GM18517 (cell line): ENCODE measurements around the gene KRT7.

ENCODE experiments used
- ATAC-seq: cut with Tn5 transposase; IDR thresholded peaks from one replicate; pipeline ENCODE4 v1.9.1; 2021; ENCODE audit warnings: mild to moderate bottlenecking, moderate library complexity; ENCODE audit not compliant: unreplicated experiment

Gene KRT7

GRCh38 chr12:52199294-52199919, 33.6 kb upstream of the KRT7 start:
- no peak for ATAC-seq

DNA sequence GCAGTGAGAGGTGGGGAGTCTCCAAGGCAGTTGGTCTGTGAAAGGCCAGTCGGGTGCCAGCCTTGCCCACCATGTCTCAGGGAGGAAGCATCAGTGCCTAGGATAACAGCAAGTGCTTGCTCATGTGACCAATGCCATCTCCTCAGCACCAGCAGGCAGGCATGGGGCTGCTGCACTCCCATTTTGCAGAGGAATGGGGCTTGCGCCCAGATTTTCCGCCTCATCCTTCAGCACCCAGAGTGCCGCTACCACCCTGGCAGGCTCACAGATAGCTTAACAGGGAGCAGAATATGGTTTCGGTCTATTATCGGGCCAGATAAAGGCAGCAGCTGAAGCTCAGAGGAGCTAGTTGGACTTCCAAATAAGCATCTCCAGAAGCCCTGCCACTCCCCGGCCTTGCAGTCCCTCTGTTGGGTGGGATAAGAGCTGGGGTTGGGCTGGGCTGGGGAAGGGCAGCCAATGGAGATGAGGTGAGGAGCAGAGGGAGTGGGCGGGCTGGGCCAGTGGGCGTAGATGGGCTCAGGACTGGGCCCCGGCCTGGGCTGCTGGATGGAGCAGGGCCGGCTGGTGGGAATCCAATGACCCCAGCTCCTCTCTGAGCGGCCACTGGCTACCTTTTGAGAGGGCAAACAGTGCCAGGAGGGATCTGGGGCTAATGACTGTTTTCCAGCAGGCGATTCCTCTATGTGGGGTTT, 32.8 kb upstream of the KRT7 start:
- ATAC-seq: no peak

- no peak for ATAC-seq
Measured at GRCh38 chr12:52200781-52201450, 32.1 kb upstream of the KRT7 start.

GRCh38 chr12:52201451-52201839, 31.6 kb upstream of the KRT7 start:
- ATAC-seq: no peak

DNA sequence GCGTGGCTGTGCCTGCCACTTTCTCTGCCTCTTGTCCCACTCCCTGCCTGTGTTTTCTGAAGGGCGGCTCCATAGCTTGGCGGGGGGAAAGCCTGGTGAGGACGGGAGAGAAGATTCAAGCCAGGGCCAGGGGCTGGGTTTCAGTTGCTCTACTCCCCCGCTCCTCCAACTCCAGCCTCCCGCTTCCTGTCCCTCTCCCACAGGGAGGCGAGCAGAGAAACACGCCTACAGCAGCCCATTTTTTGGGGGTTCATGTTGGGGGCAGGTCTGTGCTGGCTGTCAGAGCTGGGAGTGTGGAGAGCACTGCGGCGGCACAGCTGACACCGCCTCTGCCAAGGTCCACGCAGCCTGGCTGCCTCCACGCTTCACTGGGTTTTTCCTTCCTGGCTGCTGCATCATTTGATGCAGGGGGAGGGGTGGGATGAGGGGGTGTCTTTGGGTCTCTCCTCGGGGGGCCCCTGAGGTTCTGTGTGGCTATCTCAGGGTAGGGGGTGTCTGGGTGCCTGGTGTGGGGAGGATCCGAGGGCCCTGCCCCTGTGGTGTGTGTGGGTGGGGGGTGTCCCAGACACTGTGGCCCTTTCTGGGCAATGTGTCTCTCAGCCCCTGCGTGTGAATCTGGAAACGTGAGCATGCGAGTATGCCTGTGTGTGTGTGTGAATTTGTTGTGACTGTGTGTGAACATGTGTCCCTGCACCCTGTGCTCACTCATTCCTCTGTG, 30.5 kb upstream of the KRT7 start:
- ATAC-seq: no peak

- no peak for ATAC-seq
Measured at GRCh38 chr12:52203079-52203921, 29.7 kb upstream of the KRT7 start.

DNA sequence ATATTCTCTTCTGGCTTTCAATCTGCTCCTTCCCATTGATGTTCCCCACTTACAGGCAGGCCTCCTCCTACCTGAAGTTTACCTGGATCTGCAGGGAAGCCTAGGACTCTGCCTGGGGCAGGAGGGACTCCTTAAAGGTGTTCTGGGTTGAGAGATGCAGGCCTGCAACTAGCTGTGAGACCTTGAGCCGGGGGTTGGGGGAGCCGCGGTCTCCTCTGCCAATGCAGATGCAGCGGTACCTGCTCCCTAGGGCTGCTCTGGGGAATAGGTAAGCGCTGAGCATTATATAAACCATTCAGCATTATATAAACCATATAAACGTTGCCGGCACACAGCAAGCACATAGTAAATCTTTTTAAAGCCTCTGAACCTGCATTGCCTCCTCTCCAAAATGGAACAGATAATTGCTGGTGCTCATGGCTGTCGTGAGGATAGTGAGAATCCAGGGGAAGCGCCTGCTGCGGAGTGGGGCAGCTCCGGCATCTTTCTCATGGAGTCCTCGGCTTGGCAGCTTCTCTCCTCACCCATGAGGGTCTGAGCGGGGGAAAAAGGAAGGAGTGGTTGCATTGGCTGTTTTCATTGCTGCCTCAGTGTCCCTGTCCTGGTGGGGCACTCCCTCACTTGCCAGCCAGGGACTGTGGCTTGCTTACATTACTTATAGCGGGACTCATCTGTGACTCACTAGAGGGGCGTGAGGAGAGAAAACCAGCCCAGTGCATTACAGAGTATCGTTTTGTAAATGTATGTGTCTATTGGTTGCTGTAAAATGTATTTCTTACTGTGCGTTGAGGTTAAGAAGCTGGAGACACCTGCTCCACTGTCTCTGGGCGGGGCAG, 28.7 kb upstream of the KRT7 start:
- no peak for ATAC-seq

DNA sequence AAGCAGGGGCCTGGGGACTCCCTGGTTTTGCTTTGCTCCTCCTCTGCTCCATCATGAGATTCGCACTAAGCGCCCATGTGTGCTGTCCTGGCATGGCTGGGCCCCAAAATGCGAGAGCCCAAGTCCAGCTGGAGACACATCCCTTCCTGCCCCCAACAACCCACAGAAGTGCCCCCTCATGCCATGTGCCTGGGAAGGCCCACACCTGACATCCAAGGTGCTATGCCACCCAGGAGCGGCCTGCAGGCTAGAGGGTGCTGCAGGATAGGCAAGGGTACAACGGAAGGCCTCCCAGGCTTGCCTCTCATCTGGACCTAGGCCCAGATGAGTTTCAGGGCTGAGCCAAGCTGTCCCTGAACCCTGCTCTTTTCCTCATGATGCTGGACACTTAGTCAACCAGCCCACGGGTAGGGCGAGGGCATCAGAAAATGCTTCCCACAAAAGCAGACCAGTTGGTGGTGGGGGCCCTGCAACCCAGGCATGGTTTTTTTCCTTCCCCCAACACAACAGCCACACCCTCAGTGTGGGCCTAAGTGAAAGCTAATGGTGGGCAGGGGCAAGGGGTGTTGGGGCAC, 28.0 kb upstream of the KRT7 start:
- no peak for ATAC-seq

- no peak for ATAC-seq
Measured at GRCh38 chr12:52205612-52206303, 27.3 kb upstream of the KRT7 start.

DNA sequence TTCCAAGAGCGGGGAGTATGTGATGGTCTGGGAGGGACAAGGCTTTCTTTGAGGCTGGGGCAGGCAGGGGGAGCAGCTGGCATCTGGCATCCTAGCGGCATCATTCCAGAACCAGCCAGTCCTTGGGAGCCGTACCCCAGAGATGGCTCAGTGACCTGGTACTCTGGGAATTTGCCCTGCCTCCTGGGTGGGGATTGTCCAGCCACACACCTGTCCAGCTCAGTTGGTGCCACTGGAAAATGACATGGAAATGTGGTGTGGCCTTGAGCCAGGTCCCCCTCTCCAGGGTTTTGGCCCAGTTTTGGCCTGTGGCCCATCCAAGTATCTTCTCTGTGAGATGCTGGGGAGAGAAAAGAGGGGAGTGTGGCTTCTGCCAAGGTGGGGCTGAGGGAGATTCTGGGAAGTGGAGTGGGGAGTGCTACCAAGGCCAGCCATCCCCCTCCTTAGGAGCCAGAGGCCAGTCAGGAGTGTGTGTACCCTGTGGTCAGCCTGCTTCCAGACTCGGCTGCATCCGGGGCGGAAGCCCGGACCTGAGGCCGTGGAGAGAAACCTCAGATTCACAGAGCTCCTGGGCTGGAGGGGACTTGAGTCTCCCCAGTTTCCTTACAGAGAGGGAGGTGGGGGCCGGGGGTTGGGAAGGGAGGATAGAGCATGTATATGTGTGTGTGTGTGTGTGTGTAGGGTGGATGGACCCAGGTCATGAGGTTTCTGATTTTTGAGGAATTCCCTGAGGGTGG, 26.6 kb upstream of the KRT7 start:
- no peak for ATAC-seq

- no peak for ATAC-seq
Measured at GRCh38 chr12:52207106-52207505, 25.9 kb upstream of the KRT7 start.

DNA sequence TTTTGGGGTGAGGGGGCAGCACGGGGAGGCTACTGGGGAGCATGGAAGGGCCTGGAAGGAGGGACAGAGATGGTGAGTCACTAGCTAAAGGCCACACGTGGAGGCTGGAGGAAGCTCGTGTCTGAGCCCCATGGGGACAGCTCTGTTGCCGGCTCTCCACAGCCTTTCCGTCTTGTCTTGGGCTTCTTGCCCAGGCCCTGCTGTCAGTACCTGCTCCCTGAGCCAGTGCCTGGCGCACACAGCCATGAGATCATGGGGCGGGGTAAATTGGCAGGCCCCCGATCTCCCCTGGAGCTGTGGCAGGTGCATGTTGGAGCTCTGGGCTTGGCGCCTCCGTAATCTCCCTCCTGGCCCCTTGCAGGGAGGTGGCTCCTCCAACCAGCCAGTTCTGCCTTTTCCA, 25.1 kb upstream of the KRT7 start:
- ATAC-seq: no peak

GRCh38 chr12:52208424-52209165, 24.4 kb upstream of the KRT7 start:
- no peak for ATAC-seq

GRCh38 chr12:52209321-52209720, 23.7 kb upstream of the KRT7 start:
- ATAC-seq: no peak

DNA sequence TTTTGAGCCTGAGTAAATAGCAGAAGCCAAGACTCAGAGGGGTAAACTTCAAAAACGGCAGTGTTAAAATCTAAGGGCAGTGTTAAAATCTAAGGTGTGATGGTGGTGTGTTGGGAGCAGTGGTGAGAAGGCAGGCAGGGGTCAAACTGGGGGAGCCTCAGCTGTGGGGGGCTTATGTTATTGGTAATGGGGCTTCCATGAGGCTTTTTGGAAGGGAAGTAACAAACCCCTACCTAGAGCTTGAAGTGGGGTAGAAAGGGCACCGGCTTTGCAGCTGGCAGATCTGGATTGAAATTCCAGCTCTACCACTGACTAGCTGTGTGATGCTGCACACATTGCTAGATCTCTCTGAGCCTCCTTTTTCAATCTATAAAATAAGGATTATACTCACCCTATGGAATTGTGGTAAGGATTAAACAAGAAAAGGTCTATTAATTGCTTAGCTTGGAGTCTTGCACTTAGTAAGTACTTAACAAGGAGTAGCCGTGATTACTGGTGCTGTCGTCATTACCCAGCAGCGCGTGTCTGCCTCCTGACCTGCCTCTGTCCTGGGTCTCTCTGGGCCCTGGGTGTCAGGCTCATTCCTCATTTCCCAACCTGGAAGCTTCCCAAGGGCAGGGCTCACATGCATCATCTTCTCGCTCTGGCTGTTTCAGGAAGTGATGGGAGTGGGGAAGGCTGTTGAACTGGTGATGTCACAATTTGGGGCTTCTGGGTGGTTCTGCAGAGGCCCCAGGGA, 22.7 kb upstream of the KRT7 start:
- ATAC-seq: no peak

GRCh38 chr12:52210925-52211650, 22.0 kb upstream of the KRT7 start:
- ATAC-seq: no peak
